SU-DHL-6 (cell line): ENCODE results near the gene SNTB2.

Source experiments
- H2AFZ ChIP-seq: fragments of 200-600 bp; sonication (generic); 2 replicates; pipeline ENCODE4 v1.6.1; 2014; ENCODE audit warnings: low read depth, mild to moderate bottlenecking, moderate library complexity, mixed read lengths, antibody characterized with exemption, low read length; ENCODE audit not compliant: severe bottlenecking
- H3F3A ChIP-seq: fragments of 200-600 bp; shearing (Covaris generic); 2 replicates; pipeline ENCODE4 v1.6.0; 2016; ENCODE audit warnings: antibody characterized with exemption, mild to moderate bottlenecking; ENCODE audit not compliant: insufficient read depth
- H3K27ac ChIP-seq: fragments of 200-600 bp; sonication (generic); 2 replicates; pipeline ENCODE4 v1.5.1; 2016; ENCODE audit warnings: low read depth, mild to moderate bottlenecking, low read length, moderate library complexity, mixed read lengths
- H3K27me3 ChIP-seq: fragments of 200-600 bp; sonication (generic), shearing (Covaris generic); 2 replicates; pipeline ENCODE4 v1.6.0; 2014; ENCODE audit warnings: mild to moderate bottlenecking, low read length
- H3K36me3 ChIP-seq: fragments of 200-600 bp; sonication (generic); 2 replicates; pipeline ENCODE4 v1.6.1; 2014; ENCODE audit warnings: mild to moderate bottlenecking, low read length, mixed read lengths
- H3K4me2 ChIP-seq: fragments of 300-600, 200-600 bp; shearing (Covaris generic), sonication (generic); 2 replicates; pipeline ENCODE4 v1.6.0; 2014; ENCODE audit warnings: low read length, low read depth, mild to moderate bottlenecking; ENCODE audit not compliant: poor library complexity, severe bottlenecking
- H3K4me3 ChIP-seq: fragments of 200-600 bp; sonication (generic); 2 replicates; pipeline ENCODE4 v1.5.1; 2014; ENCODE audit warnings: antibody characterized with exemption, low read length, mild to moderate bottlenecking, mixed read lengths; ENCODE audit not compliant: insufficient read depth, poor library complexity, severe bottlenecking
- H3K79me2 ChIP-seq: fragments of 200-600 bp; sonication (generic); 2 replicates; pipeline ENCODE4 v1.6.1; 2014; ENCODE audit warnings: mild to moderate bottlenecking, low read length, moderate library complexity; ENCODE audit not compliant: insufficient read depth
- H3K9ac ChIP-seq: fragments of 200-600 bp; sonication (generic); 2 replicates; pipeline ENCODE4 v1.7.0; 2014; ENCODE audit warnings: mild to moderate bottlenecking, low read length
- H3K9me2 ChIP-seq: fragments of 200-600 bp; sonication (generic); replicated peaks from 2 replicates; pipeline ENCODE4 v1.6.1; 2014; ENCODE audit warnings: low read length; ENCODE audit not compliant: insufficient read depth
- H3K9me3 ChIP-seq: fragments of 200-600 bp; sonication (generic); 2 replicates; pipeline ENCODE4 v1.6.1; 2014; ENCODE audit warnings: low read length, mixed read lengths; ENCODE audit not compliant: insufficient read depth
- H4K20me1 ChIP-seq: fragments of 200-600 bp; sonication (generic); 2 replicates; pipeline ENCODE4 v1.6.1; 2014; ENCODE audit warnings: low read depth, mild to moderate bottlenecking, antibody characterized with exemption, low read length, moderate library complexity, mixed read lengths
- EZH2phosphoT487 ChIP-seq: fragments of 200-600 bp; sonication (generic), shearing (Covaris generic); conservative IDR thresholded peaks from 2 replicates; pipeline ENCODE4 v1.6.1; 2018; ENCODE audit warnings: mild to moderate bottlenecking, antibody characterized with exemption, low read length, moderate library complexity, mixed read lengths
- TF ChIP-seq, protein P1 (sequence below): fragments of 200-600 bp; sonication (generic); IDR thresholded peaks from one replicate; pipeline ENCODE4 v1.5.1; 2017; ENCODE audit warnings: antibody characterized with exemption, mild to moderate bottlenecking, low read length, moderate library complexity; ENCODE audit not compliant: insufficient read depth, poor library complexity, severe bottlenecking

SNTB2 gene

DNA sequence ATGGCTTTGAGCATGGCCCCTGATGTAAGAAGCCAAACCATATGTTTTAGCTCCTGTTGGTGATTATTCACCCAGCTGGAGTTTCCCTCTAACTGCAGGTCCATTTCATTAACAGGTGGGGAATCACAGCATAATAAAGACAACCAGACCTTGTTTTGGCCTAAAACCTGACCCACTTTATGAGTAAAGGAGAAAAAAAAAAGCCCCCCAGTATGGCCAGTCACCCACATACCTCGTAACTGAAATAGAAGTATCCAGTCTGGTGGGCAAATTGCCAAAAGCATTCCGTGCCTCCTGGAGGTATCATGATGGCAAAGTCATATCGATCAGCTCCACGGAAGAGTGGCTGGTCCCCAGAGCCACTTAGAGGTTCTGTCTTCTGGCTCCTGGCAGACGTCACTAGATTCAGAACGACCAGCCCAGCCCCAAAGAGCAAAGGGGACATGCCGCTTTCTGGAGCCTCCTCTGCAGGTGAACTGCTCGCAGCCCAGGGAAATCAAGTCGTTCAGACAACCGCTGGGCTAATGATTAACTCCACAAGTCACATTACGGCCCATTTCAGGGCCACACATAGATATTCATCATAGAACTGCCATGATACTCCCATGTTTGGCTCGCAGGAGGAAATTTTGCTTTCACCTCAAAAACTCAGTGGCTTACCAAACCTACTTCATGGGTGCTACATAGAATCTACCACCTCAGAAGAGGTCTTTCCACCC lies 164.5 kb downstream of the SNTB2 start, which contains the start of gene TMED6:
Gene TMED6, minus strand, starts transcription at position 478 of the 719 bp plus-strand sequence. Its CDS starts 33 bp downstream, at position 445.
- Histone ChIP-seq H3K36me3 (no peaks in the 10 kb centered on the region; the same call in 1 of the 2 replicates), H3K4me2 (no peak within 1 kb of the TSS), H3K4me3 (no peak within 1 kb of the TSS)

More for the DNA sequence above, 164.5 kb downstream of the SNTB2 start, which contains the start of gene TMED6:
- Histone ChIP-seq H4K20me1 (no peaks in the 10 kb centered on the region), H3K79me2 (no peaks in the 10 kb centered on the region), H3K27me3 (no peaks in the 10 kb centered on the region), H3K9ac (no peak within 1 kb of the TSS), H3K27ac (no peak within 1 kb of the TSS), H3F3A (no peaks in the 10 kb centered on the region; the same call in 1 of the 2 replicates), H3K9me2 (no peaks in the 10 kb centered on the region), H3K9me3 (no peaks in the 10 kb centered on the region), H2AFZ (no peak within 1 kb of the TSS)
- no peak for TF ChIP-seq EZH2phosphoT487
- TF ChIP-seq, protein P1, sequence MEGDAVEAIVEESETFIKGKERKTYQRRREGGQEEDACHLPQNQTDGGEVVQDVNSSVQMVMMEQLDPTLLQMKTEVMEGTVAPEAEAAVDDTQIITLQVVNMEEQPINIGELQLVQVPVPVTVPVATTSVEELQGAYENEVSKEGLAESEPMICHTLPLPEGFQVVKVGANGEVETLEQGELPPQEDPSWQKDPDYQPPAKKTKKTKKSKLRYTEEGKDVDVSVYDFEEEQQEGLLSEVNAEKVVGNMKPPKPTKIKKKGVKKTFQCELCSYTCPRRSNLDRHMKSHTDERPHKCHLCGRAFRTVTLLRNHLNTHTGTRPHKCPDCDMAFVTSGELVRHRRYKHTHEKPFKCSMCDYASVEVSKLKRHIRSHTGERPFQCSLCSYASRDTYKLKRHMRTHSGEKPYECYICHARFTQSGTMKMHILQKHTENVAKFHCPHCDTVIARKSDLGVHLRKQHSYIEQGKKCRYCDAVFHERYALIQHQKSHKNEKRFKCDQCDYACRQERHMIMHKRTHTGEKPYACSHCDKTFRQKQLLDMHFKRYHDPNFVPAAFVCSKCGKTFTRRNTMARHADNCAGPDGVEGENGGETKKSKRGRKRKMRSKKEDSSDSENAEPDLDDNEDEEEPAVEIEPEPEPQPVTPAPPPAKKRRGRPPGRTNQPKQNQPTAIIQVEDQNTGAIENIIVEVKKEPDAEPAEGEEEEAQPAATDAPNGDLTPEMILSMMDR: no peak
